HG02763 (cell line): ENCODE results near the gene PLS3.
"Not testable (repeated sequence)": the region's sequence is repeated elsewhere in the genome, so short reads cannot be mapped to it uniquely, and the experiment has no call there.

ENCODE experiments used
- ATAC-seq: cut with Tn5 transposase; IDR thresholded peaks from one replicate; pipeline ENCODE4 v1.9.1; 2021; ENCODE audit warnings: mild to moderate bottlenecking, moderate library complexity; ENCODE audit not compliant: unreplicated experiment

PLS3 gene, protein sequence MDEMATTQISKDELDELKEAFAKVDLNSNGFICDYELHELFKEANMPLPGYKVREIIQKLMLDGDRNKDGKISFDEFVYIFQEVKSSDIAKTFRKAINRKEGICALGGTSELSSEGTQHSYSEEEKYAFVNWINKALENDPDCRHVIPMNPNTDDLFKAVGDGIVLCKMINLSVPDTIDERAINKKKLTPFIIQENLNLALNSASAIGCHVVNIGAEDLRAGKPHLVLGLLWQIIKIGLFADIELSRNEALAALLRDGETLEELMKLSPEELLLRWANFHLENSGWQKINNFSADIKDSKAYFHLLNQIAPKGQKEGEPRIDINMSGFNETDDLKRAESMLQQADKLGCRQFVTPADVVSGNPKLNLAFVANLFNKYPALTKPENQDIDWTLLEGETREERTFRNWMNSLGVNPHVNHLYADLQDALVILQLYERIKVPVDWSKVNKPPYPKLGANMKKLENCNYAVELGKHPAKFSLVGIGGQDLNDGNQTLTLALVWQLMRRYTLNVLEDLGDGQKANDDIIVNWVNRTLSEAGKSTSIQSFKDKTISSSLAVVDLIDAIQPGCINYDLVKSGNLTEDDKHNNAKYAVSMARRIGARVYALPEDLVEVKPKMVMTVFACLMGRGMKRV

DNA sequence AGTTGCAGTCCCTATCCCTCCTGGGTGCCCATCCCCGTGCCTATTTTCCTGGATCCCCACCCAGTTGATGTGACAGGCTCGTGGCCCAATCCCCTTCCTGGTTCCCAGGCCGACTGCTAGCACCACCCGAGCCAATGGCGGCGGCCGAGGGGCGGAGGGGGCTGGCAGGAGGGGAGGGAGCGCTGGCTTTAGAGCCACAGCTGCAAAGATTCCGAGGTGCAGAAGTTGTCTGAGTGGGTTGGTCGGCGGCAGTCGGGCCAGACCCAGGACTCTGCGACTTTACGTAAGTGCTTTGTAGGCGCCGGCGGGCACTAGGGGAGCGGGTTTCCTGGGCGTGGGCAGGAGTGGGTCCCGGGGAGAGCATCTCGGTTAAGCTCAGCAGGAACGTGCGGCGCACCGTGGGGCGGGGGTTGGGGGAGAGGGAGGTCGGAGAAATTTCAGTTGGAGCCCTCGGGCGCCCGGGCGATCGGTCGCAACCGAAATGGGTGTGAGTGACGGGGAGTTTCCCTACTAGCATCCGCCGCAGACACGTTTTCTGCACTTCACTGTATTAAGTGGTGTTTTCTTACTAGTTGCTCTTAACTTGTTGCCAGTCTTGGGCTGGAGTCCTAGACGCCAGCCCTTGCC lies at the start of gene PLS3:
TSS of gene PLS3 (plus strand) at position 197 of the 627 bp plus-strand sequence. CDS start 49,077 bp downstream, outside the sequence.
- ATAC-seq: peak; percentile 46

DNA sequence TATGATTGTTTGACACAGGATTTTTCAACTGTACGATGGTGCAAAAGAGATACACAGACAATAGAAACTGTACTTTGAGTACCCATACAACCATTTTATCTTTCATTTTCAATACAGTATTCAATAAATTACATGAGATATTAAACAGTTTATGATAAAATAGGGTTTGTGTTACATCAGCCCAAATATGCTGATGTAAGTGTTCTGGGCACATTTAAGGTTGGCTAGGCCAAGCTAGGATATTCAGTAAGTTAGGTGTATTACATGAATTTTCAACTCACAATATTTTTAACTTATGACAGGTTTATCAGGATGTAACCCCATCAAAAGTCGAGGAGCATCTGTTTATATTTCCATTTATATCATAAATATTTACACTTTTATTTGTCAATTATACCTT lies 42.9 kb upstream of the PLS3 start:
- ATAC-seq: no peak

DNA sequence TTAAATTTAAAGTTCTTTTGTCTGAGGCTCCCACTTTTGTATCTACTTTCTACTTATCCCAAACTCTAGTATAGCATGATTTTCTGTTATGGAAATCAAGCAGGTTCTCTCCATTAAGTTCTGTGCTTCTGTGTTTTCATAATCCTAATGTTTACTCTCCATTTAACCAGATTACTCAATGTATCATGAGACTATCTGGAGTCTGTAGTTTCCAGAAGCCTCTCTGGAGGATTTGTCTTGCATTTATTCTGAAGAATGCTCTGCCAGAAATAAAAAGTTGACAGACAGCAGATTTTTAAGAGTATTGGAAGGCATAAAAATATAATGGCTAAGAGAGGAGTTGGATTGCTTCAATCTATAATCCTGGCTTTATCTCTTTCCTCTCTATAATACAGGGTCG lies 39.2 kb upstream of the PLS3 start:
- no peak for ATAC-seq

- no peak for ATAC-seq
These were observed 38.0 kb upstream of the PLS3 start for GRCh38 chrX:115522952-115523351.

- ATAC-seq: no peak
These were observed 35.5 kb upstream of the PLS3 start for GRCh38 chrX:115525486-115525885.

- no peak for ATAC-seq
These were observed 29.1 kb upstream of the PLS3 start for GRCh38 chrX:115531818-115532403.

DNA sequence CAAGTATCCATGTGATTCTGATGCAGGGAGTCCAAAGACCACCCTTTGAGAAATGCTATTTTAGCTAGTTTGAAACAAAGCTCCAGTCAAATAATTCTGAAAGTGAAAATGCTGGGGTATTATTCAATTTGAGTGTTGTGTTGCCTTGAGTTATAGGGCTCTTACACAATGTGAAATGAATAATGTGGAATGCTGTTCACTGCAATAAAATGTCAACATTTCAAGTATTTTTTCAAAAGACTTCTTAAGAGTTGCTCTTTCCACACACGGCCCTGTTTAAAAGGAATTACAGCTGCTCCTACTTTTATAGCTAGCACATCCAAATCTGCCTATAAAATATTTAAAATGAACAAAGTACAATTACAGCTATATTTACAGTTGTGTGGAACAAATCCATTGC lies 27.5 kb upstream of the PLS3 start:
- ATAC-seq: no peak

DNA sequence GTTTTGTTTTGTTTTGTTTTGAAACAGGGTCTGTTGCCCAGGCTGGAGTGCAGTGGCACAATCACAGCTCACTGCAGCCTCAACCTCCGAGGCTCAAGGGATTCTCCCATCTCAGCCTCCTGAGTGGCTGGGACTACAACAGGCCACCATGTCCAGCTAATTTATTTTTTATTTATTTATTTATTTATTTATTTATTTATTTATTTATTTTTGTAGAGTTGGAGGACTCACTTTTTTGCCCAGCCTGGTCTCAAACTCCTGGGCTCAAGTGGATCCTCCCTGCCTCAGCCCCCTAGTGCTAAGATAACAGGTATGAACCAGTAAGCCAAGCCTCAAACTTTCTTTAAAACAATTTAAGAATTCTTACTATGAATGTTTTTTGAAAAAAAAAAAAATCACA lies 26.6 kb upstream of the PLS3 start:
- ATAC-seq: no peak

DNA sequence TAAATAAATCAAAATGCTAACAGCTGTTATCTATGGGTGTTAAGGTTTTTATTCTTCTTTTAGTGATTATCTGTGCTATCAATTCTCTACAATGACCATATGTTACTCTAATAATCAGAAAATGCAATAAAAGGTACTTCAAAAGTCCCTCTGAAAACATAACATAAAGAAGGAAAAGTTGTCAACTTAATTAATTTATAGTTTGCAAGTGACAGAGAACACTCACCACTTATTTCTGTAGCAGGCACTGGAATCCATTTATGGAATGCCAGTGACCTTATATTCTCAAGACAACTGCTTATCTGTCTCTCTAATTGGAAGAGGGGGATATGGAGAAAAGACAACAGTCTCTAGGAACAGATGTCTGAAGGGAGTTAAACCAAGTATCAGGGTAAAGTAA lies 25.6 kb upstream of the PLS3 start:
- no peak for ATAC-seq

DNA sequence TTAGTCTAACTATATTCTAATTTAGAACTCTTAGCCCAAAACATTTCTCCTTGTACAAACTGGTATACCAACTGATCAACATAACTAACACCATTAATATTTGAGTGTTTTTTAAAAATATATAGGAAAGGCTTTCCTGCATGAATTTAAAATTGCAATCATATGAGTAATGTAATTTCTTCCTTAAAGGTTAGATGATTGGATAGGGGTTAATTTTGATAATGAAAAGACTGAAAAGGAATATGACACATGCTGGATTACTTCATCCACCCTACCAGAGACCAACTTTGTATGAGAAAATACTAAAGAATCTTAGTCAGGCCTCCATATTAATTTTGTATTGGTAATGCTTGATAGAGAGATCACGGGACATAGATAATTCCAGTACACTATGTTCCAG lies 25.1 kb upstream of the PLS3 start:
- ATAC-seq: no peak

DNA sequence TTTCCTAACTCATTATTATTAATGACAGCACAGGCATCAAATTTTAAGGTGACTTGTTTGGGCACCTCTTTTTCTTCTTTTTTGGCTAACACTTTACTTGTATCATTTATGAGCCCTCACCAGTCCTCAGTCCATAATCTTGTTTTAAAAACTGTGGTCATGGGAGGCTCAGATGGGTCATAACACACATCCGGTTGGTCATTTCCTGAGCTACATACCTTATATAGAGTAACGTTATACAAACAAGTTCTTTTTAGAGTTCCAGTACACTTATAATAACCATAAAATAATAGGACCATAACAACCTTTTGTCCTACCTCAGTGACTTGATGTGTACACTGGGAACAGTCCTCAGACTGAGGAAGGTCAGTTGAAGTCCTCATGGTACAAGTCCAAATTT lies 21.1 kb upstream of the PLS3 start:
- no peak for ATAC-seq

DNA sequence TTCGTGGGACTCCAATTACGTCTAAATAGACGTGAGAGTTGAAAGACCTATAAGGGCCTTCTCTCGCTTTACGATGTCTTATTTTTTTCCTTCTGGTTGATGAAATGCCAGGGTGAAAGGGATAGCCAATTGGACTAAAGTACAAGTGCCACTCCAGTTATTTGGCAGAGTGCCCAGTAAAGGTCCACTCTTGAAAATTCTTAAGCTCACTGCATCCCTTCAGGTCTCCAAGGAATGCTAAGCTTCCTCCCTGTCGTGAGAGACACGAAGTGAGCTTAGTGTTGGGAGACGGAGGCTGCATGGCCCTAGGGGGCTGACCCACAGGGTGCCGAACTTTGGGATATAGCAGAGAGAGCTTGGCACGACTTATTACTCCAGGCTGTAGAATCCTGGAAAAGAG lies 19.9 kb upstream of the PLS3 start:
- ATAC-seq: not testable (repeated sequence)

DNA sequence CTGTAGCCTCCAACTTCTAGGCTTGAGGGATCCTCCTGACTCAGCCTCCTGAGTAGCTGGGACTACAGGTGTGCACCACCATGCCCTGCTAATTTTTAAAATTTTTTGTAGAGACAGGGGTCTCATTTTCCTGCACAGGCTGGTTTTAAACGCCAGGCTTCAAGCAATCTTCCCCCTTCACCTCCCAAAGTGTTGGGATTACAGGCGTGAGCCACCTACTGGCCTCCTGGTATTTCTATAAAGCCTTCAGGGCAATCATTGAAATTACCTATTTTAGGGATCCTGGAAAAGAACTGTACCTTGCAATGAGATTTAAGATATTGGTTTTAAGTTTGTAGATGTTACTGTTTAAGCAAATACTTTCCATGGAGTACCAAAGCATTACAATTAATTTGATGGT lies 13.5 kb upstream of the PLS3 start:
- no peak for ATAC-seq

DNA sequence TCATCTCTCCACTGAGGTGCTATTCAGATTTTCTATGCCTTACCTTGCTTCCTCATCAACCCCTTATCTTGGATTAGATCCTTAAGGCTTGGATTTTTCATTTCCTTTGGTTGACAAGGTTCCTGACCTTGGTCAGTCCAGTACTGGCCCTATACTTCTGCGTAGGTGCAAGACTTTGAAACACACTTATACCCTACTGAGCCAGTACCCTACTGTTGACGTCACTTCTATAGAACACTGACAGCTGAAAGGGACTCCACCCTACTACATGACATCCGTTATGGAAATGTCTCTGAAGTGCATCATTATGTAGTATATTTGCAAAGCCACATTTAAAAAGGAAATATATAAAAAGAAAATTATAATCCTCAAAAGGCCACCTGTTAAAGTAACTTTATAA lies 12.0 kb upstream of the PLS3 start:
- no peak for ATAC-seq

GRCh38 chrX:115553171-115553570 lies 7.8 kb upstream of the PLS3 start:
- ATAC-seq: no peak

- no peak for ATAC-seq
These were observed 1.3 kb upstream of the PLS3 start for GRCh38 chrX:115559672-115560071.

- ATAC-seq: no peak
These were observed 580 bp upstream of the PLS3 start for GRCh38 chrX:115560211-115560977.

DNA sequence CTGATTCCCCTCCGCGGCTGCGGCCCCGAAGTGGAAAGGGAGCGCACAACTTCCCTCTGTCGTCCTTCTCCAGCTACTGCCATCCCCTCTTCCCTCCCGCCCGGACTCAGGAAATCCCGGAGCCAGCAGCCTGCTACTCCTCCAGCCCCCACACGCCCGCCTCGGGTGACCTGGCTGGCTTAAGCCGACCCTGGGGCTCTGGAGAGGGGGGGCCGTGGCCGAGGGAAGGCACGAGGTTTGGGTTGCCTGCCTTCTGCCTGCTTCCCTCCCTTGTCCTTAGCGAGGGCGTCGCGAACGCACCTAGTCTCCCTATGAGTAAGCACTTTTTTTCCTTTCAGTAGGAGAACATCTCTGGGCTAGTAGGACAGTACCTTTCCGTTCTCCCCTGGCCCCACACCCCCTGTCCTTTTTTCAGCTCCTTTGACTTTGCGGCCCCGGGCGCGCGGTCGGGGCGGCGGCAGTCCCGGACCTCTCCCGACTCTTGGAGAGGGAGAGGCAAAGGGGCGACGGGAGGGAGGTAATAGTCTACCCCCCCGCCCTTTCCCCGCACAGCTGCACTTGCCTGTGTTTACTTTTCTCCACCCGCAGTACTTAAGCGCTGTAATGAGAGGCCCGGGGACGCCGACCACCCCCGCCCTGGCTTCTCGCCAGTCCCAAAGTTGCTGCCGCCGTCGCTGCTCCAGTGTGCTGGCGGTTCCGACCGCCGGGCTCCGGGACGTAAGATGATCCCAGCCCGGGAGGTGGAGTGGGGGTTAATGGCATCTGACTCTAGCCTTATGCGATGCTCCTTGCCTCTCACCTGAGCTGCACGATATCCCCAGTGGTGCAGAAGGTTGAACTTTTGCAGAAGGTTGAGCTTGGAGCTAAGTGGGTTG lies 868 bp downstream of the PLS3 start:
- peak; percentile 37 for ATAC-seq

- no peak for ATAC-seq
These were observed 1.5 kb downstream of the PLS3 start for GRCh38 chrX:115562480-115562847.

- no peak for ATAC-seq
These were observed 2.7 kb downstream of the PLS3 start for GRCh38 chrX:115563633-115564162.
